Ascending aorta (tissue), 2 donors: ENCODE measurements around the gene HMCN2. TPM values are rescaled to one million over a fixed set of nuclear protein-coding genes. Genes with fewer than 3 reads are reported as not detected.

Experiments used
- DNase-seq, 2 donors: peaks; one replicate each; pipeline ENCODE4 v3.0.0-alpha.2; 2019; ENCODE audit warnings: low spot score in 2 of 2
- H3K27ac ChIP-seq, 2 donors: fragments of 200-600 bp; sonication (generic); one replicate each; pipeline ENCODE4 v1.5.1; 2016 to 2017; ENCODE audit warnings: mild to moderate bottlenecking in 1 of 2
- H3K27me3 ChIP-seq: fragments of 200-600 bp; sonication (generic); one replicate; pipeline ENCODE4 v1.5.1; 2017
- H3K36me3 ChIP-seq, 2 donors: fragments of 200-600 bp; sonication (generic); one replicate each; pipeline ENCODE4 v1.5.1; 2016
- H3K4me1 ChIP-seq, 2 donors: fragments of 200-600 bp; sonication (generic); one replicate each; pipeline ENCODE4 v1.5.1; 2016 to 2017; ENCODE audit warnings: mild to moderate bottlenecking in 1 of 2
- H3K4me3 ChIP-seq, 2 donors: fragments of 200-600 bp; sonication (generic); one replicate each; pipeline ENCODE4 v1.5.1; 2016 to 2017; ENCODE audit warnings: mild to moderate bottlenecking in 1 of 2
- H3K9me3 ChIP-seq, 2 donors: fragments of 200-600 bp; sonication (generic); one replicate each; pipeline ENCODE4 v1.5.1; 2016
- intact Hi-C: fragments of 100-400 bp; cut with DNase I; formaldehyde crosslinking; loops from one replicate; pipeline ENCODE4 v1.15.1; 2023
- total RNA-seq: library from RNA; depleted of rRNA; stranded (reverse); fragments of >200 nt; gene quantifications from one replicate; pipeline ENCODE4 v1.1.0, GENCODE V29; 2016
- TF ChIP-seq, protein P1 (sequence below), 3 experiments: fragments of 200-600 bp in 2 of 3; fragments of 450-650 bp in 1 of 3; sonication (generic) in 2 of 3; IDR thresholded peaks; one replicate each; pipeline ENCODE4 v1.5.1; 2016 to 2019; ENCODE audit warnings: antibody characterized with exemption in 3 of 3, mild to moderate bottlenecking in 1 of 3, moderate library complexity in 1 of 3

Gene HMCN2
- total RNA-seq, 1 donor from 2014 or later, result 7.5 TPM

DNA sequence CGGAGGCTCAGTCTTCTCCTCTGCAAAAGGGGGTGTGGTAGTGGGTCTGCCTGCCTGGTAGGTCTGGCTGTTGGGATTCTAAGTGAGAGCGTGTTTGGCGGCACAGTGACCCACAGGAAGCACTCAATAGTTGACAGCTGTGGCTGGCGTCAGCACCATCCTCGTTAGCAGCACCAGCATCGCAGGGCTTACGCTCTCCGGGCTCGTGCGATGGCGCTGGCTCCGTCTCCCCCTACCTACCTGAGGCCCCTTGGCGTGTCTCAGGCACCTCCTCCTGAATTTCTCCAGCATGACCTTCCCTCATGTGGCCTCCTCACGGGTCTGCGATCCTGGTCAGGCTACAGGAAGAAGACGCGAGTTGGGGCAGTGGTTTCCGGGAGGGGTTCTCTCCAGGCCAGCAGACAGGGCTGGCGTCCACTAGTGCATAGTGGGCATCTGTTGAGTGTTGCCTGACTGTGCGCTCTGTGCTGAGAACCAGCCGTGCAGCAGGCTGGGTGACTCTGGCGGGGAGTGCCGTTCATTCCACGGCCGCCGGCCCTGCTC is 66.9 kb downstream of the HMCN2 start:
- intact Hi-C loops, result no loop called here
- no peaks in the 10 kb centered on the region for H3K4me1 ChIP-seq
- H3K4me3 ChIP-seq, result no peak overlapping the region
- TF ChIP-seq, protein P1, sequence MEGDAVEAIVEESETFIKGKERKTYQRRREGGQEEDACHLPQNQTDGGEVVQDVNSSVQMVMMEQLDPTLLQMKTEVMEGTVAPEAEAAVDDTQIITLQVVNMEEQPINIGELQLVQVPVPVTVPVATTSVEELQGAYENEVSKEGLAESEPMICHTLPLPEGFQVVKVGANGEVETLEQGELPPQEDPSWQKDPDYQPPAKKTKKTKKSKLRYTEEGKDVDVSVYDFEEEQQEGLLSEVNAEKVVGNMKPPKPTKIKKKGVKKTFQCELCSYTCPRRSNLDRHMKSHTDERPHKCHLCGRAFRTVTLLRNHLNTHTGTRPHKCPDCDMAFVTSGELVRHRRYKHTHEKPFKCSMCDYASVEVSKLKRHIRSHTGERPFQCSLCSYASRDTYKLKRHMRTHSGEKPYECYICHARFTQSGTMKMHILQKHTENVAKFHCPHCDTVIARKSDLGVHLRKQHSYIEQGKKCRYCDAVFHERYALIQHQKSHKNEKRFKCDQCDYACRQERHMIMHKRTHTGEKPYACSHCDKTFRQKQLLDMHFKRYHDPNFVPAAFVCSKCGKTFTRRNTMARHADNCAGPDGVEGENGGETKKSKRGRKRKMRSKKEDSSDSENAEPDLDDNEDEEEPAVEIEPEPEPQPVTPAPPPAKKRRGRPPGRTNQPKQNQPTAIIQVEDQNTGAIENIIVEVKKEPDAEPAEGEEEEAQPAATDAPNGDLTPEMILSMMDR (IDR thresholded peaks at IDR 0.05), result no peak
- H3K27ac ChIP-seq, result no peak overlapping the region
- H3K9me3 ChIP-seq, result no peaks in the 10 kb centered on the region
- no peaks in the 10 kb centered on the region for H3K36me3 ChIP-seq
- H3K27me3 ChIP-seq, result peaks cover 6% of the 10 kb centered on the region
- DNase-seq, result no peak

DNA sequence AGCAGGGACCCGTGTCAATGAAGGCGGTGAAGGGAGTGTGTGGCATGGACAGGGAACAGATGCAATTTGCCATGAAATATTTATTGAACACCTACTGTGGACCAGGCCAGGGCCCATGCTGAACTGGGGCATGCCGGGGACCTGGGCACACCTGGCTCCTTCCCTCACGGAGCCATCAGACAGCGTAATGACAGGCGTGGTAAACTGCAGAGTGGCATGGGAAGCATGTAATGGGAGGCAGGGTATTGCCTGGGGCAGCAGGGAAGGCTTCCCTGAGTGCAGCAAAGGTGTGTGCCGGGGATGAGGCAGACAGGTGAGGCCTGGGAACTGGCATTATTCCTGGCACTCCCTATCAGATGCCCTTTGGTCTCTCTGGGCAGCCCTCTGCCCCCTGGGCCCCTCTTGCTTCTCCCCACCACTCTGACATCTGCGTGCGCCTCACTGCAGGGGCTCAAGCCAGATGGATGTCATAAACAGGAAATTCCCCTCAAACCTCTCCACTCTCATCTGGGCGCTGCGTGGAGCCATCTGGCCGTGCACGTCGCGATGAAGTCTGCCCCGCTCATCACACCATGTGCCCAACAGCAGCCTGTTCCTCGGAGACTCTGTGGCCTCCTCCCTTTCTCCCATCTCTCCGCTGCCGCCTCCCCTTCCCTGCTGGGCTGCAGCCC is 67.6 kb downstream of the HMCN2 start:
- TF ChIP-seq, protein P1 (IDR thresholded peaks at IDR 0.05), result no peak
- H3K4me1 ChIP-seq, result no peaks in the 10 kb centered on the region
- intact Hi-C loops, result no loop called here
- no peaks in the 10 kb centered on the region for H3K36me3 ChIP-seq
- no peak overlapping the region for H3K27ac ChIP-seq
- H3K9me3 ChIP-seq, result no peaks in the 10 kb centered on the region
- no peak overlapping the region for H3K4me3 ChIP-seq
- H3K27me3 ChIP-seq, result no peaks in the 10 kb centered on the region
- DNase-seq, result no peak

DNA sequence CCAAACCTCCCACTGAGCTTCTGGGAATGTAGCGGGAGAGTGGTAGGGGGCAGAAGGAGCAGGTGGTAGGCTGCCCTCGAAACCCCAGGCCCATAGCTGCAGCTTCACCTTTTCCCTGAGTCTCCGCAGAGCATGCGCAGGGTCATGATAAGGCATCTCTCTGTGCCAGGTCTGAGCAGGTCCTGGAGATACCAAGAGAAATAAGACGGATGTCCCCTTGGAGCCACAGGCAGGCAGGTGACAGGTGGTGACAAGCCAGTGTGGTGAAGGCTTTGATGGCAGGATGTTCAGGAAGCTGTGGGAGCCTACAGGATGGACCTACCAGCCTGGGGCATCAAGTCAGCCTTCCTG is 68.1 kb downstream of the HMCN2 start:
- no peak overlapping the region for H3K27ac ChIP-seq
- no peak overlapping the region for H3K4me3 ChIP-seq
- H3K36me3 ChIP-seq, result no peaks in the 10 kb centered on the region
- no peaks in the 10 kb centered on the region for H3K9me3 ChIP-seq
- TF ChIP-seq, protein P1 (IDR thresholded peaks at IDR 0.05), result no peak
- intact Hi-C loops, result no loop called here
- no peak for DNase-seq
- no peaks in the 10 kb centered on the region for H3K4me1 ChIP-seq
- no peaks in the 10 kb centered on the region for H3K27me3 ChIP-seq

DNA sequence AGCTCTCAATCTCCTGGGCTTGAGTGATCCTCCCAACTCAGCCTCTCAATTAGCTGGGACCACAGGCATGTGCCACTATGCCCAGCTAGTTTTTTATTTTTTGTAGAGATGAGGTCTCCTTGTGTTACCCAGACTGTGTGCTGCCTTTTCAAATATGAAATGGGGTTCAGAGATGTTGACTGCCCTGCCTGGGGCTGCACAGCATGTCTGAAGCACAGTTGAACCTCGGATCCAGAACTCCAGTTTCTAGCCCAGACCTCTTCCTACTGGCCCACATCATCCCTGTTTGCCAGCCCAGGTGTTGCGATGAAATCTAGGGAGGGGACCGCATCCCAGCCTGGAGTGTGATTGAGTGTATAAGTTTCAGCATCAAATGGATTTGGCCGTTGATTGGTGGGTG is 69.4 kb downstream of the HMCN2 start:
- TF ChIP-seq, protein P1 (IDR thresholded peaks at IDR 0.05), result no peak
- no peak for DNase-seq
- Histone ChIP-seq H3K36me3 (no peaks in the 10 kb centered on the region), H3K4me3 (no peak overlapping the region), H3K27ac (no peak overlapping the region), H3K27me3 (no peaks in the 10 kb centered on the region), H3K4me1 (no peaks in the 10 kb centered on the region), H3K9me3 (no peaks in the 10 kb centered on the region)
- intact Hi-C loops, result no loop called here

DNA sequence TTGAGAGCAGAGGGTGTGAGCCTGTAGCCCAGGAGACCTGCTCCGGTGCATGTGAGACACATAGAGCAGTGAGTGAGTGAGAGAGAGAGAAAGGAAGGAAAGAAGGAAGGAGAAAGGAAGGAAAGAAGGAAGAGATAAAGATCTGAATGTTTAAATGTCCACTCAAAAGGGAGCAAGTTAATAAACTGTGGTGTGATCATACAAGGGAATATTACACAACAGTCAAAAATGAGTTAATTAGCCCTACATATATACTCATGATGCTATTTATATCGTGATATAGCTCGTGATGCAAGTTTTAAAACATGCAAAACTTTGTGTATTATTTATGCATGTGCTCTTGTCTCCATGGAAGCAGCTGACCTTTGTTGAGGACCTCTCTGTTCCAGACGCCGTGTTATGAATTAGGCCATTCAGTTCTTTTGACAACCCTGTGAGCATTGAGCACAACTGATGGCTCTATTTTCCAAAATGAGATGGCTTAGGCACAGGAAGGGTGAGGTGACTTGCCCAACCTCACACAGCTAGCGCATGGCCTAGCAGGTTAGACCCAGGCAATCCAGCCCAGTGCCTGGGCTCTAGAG is 70.6 kb downstream of the HMCN2 start:
- H3K4me1 ChIP-seq, result no peaks in the 10 kb centered on the region
- H3K27me3 ChIP-seq, result no peaks in the 10 kb centered on the region
- DNase-seq, result no peak
- no peaks in the 10 kb centered on the region for H3K36me3 ChIP-seq
- TF ChIP-seq, protein P1 (IDR thresholded peaks at IDR 0.05), result no peak
- H3K27ac ChIP-seq, result no peak overlapping the region
- intact Hi-C loops, result no loop called here
- no peaks in the 10 kb centered on the region for H3K9me3 ChIP-seq
- no peak overlapping the region for H3K4me3 ChIP-seq
